ENCODE measurements around the gene FBXL16. TPM values are rescaled to one million over a fixed set of nuclear protein-coding genes. Genes with fewer than 3 reads are reported as not detected.
A peak's percentile ranks its signal among the peaks of the same experiment; 100 is the strongest.

Gene FBXL16
- total and polyA plus RNA-seq, 3 donors from 2014 or later: 15.8 to 23.4 (median 16.1) TPM

DNA sequence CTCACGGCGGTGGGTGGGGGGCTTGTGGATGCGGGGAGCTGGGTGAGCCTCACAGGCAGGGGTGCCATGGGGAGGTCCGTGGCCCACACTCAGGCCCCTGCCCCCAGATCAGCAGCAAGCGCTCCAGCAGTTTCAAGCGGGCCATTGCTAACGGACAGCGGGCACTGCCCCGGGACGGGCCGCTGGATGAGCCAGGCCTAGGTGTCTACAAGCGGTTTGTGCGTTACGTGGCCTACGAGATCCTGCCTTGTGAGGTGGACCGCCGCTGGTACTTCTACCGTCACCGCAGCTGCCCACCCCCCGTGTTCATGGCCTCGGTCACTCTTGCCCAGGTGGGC lies 29.1 kb downstream of the FBXL16 start:
- H3K9me3 ChIP-seq: no peaks in the 10 kb centered on the region
- WGBS, 2 donors: 87 to 94% methylated on average over 10 to 21 of the region's 21 CpGs
- no peaks in the 10 kb centered on the region for H3K27me3 ChIP-seq
- H3K27ac ChIP-seq: no peak overlapping the region
- H3K4me3 ChIP-seq: no peak overlapping the region
- TF ChIP-seq, protein P1, sequence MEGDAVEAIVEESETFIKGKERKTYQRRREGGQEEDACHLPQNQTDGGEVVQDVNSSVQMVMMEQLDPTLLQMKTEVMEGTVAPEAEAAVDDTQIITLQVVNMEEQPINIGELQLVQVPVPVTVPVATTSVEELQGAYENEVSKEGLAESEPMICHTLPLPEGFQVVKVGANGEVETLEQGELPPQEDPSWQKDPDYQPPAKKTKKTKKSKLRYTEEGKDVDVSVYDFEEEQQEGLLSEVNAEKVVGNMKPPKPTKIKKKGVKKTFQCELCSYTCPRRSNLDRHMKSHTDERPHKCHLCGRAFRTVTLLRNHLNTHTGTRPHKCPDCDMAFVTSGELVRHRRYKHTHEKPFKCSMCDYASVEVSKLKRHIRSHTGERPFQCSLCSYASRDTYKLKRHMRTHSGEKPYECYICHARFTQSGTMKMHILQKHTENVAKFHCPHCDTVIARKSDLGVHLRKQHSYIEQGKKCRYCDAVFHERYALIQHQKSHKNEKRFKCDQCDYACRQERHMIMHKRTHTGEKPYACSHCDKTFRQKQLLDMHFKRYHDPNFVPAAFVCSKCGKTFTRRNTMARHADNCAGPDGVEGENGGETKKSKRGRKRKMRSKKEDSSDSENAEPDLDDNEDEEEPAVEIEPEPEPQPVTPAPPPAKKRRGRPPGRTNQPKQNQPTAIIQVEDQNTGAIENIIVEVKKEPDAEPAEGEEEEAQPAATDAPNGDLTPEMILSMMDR (IDR thresholded peaks at IDR 0.05): no peak
- no peak for TF ChIP-seq POLR2A (IDR thresholded peaks at IDR 0.05)
- peaks cover 34% of the 10 kb centered on the region for H3K4me1 ChIP-seq
- intact Hi-C loops (cut with DNase I; ENCODE audit: low total_unique reads): no loop called here
- no peak for DNase-seq
- no peaks in the 10 kb centered on the region for H3K36me3 ChIP-seq (ENCODE audit: low read depth, missing control alignments)

DNA sequence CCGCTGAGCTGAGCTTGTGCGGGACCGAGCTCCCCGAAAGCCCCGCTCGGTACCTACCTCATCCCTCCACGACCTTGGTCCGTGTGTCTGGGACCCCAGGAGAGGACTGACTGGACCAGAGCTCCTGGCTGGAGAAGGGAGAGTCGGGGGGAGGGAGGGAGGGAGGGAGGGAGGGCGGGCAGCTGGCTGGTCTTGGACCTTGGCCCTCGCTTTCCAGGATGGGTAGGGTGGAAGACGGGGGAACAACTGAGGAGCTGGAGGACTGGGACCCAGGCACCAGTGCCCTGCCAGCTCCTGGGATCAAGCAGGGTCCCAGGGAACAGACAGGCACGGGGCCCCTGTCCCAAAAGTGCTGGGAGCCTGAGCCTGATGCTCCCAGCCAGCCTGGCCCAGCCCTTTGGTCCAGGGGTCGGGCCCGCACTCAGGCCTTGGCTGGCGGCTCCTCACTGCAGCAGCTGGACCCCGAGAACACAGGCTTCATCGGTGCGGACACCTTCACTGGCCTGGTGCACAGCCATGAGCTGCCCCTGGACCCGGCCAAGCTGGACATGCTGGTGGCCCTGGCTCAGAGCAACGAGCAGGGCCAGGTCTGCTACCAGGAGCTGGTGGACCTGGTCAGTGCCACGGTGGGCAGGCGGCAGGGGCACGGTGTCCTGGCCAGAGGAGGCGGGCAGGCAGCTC lies 29.6 kb downstream of the FBXL16 start:
- intact Hi-C loops (cut with DNase I; ENCODE audit: low total_unique reads): no loop called here
- TF ChIP-seq POLR2A (IDR thresholded peaks at IDR 0.05): no peak
- Histone ChIP-seq H3K27ac (peak overlapping the region in 1 of 2 donors; percentile 64), H3K27me3 (no peaks in the 10 kb centered on the region), H3K4me3 (peak overlapping the region in 1 of 2 donors; percentile 24), H3K36me3 (ENCODE audit: low read depth, missing control alignments) (no peaks in the 10 kb centered on the region), H3K9me3 (no peaks in the 10 kb centered on the region), H3K4me1 (peaks cover 29% of the 10 kb centered on the region)
- WGBS, 2 donors: 34 to 43% methylated on average over 7 to 25 of the region's 25 CpGs
- DNase-seq: no peak

DNA sequence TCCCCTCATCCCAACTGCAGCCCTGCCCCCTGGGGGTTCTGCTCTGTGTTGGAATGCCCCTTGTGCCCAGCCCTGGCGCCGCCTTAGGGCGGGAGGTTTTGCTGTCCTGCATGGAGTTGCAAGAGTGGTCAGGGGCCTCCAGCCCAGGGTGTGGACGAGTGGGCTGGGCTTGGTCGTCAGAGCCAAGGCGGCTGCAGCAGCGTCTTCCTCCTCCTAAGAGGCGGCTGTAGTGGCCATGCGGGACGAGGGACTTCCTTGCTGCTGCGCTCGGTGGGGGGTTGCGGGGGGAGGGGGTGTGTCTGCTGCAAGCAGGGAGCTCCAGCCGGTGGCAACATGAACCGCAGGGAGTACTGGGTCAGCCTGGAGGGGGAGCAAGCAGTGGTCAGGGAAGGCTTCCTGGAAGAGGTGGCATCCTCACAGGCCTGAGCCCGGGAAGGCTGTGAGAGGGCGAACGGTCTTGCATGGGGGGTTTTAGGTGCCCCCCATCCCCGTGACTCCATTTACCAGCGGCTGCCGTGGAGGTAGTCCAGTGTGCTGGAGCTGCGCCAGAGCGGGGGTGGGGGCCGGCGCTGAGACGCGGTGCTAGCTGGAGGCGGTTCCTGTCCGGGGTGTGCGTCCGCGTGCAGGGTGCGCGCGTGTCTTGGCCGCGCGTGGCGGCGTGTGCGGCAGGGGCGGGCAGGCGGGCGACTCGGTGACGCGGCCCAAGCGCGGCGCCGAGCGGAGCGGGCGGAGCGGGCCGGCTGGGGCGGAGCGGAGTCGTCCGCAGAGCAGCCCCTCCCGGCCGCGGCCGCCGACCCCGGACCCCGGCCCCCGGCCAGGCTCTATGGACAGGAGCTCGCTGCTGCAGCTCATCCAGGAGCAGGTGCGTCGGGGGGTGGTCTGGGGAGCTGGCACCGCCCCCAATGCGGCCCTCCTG lies 30.4 kb downstream of the FBXL16 start, which contains the start of gene RHBDL1:
Gene RHBDL1 (plus strand): TSS at position 704 of the 916 bp plus-strand sequence. CDS start 120 bp downstream, at position 824.
- peaks cover 26% of the 10 kb centered on the region for H3K4me1 ChIP-seq
- no peaks in the 10 kb centered on the region for H3K9me3 ChIP-seq
- peak within 1 kb of the TSS in 1 of 2 donors; percentile 64 for H3K27ac ChIP-seq
- no peak for TF ChIP-seq POLR2A (IDR thresholded peaks at IDR 0.05)
- TF ChIP-seq, protein P1 (IDR thresholded peaks at IDR 0.05): no peak
- intact Hi-C loops (cut with DNase I; ENCODE audit: low total_unique reads): no loop called here
- no peaks in the 10 kb centered on the region for H3K27me3 ChIP-seq
- no peaks in the 10 kb centered on the region for H3K36me3 ChIP-seq (ENCODE audit: low read depth, missing control alignments)
- no peak for DNase-seq
- H3K4me3 ChIP-seq: peak within 1 kb of the TSS in 1 of 2 donors; percentile 24
- 6 to 11% methylated on average over 3 to 61 of the region's 73 CpGs for WGBS, 2 donors

DNA sequence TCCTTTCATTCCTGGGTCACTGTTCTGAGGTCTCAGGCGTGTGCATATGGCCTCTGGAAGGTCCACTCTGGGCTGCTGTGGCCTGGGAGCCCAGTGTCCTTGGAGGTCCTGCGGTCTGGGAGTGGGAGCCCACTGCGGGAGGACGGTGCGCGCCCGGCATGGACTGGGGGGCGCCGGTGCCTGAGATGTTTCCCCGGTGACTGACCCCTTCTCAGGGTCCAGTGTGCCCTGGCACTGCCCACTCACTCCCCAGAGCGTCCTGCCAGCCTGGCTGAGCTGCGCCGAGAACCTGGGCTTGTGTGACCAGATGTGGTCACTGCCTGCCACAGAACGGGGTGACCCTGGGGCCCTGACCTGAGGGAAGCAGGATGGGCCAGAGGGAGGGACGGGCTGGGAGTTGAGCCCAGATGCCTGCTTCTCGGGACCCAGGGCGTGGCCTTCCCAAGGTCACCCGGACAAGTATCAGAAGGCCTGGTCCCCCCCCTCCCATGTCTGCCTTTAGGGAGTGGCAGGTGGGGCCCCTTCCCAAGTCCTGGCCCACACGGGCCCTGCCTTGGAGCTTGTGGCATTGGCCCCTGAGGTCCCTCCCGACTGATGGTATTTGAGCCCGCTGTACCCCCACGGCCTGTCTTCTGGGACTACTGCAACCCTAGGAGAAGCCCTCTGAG lies 31.3 kb downstream of the FBXL16 start:
- 52 to 61% methylated on average over 6 to 21 of the region's 22 CpGs for WGBS, 2 donors

More for the DNA sequence above, 31.3 kb downstream of the FBXL16 start:
- no peaks in the 10 kb centered on the region for H3K36me3 ChIP-seq (ENCODE audit: low read depth, missing control alignments)
- H3K9me3 ChIP-seq: no peaks in the 10 kb centered on the region
- H3K27ac ChIP-seq: no peak overlapping the region
- TF ChIP-seq POLR2A (IDR thresholded peaks at IDR 0.05): no peak
- TF ChIP-seq, protein P1 (IDR thresholded peaks at IDR 0.05): no peak
- intact Hi-C loops (cut with DNase I; ENCODE audit: low total_unique reads): no loop called here
- peaks cover 26% of the 10 kb centered on the region for H3K4me1 ChIP-seq
- H3K27me3 ChIP-seq: no peaks in the 10 kb centered on the region
- peak; percentile 58 for DNase-seq
- no peak overlapping the region for H3K4me3 ChIP-seq
